Ascending aorta (tissue), 2 donors: ENCODE measurements around the gene STX8. TPM values are rescaled to one million over a fixed set of nuclear protein-coding genes. Genes with fewer than 3 reads are reported as not detected.
"Not testable (repeated sequence)": the region's sequence is repeated elsewhere in the genome, so short reads cannot be mapped to it uniquely, and the experiment has no call there.

ENCODE experiments used
- DNase-seq, 2 donors: peaks; one replicate each; pipeline ENCODE4 v3.0.0-alpha.2; 2019; ENCODE audit warnings: low spot score in 2 of 2
- H3K27ac ChIP-seq, 2 donors: fragments of 200-600 bp; sonication (generic); one replicate each; pipeline ENCODE4 v1.5.1; 2016 to 2017; ENCODE audit warnings: mild to moderate bottlenecking in 1 of 2
- H3K27me3 ChIP-seq: fragments of 200-600 bp; sonication (generic); one replicate; pipeline ENCODE4 v1.5.1; 2017
- H3K36me3 ChIP-seq, 2 donors: fragments of 200-600 bp; sonication (generic); one replicate each; pipeline ENCODE4 v1.5.1; 2016
- H3K4me1 ChIP-seq, 2 donors: fragments of 200-600 bp; sonication (generic); one replicate each; pipeline ENCODE4 v1.5.1; 2016 to 2017; ENCODE audit warnings: mild to moderate bottlenecking in 1 of 2
- H3K4me3 ChIP-seq, 2 donors: fragments of 200-600 bp; sonication (generic); one replicate each; pipeline ENCODE4 v1.5.1; 2016 to 2017; ENCODE audit warnings: mild to moderate bottlenecking in 1 of 2
- H3K9me3 ChIP-seq, 2 donors: fragments of 200-600 bp; sonication (generic); one replicate each; pipeline ENCODE4 v1.5.1; 2016
- CTCF ChIP-seq, 3 experiments: fragments of 200-600 bp in 2 of 3; fragments of 450-650 bp in 1 of 3; sonication (generic) in 2 of 3; IDR thresholded peaks; one replicate each; pipeline ENCODE4 v1.5.1; 2016 to 2019; ENCODE audit warnings: antibody characterized with exemption in 3 of 3, mild to moderate bottlenecking in 1 of 3, moderate library complexity in 1 of 3
- intact Hi-C: fragments of 100-400 bp; cut with DNase I; formaldehyde crosslinking; loops from one replicate; pipeline ENCODE4 v1.15.1; 2023
- total RNA-seq: library from RNA; depleted of rRNA; stranded (reverse); fragments of >200 nt; gene quantifications from one replicate; pipeline ENCODE4 v1.1.0, GENCODE V29; 2016

The STX8 gene
- total RNA-seq, 1 donor from 2014 or later, result 7.6 TPM

- H3K27me3 ChIP-seq, result no peaks in the 10 kb centered on the region
- no peak overlapping the region for H3K4me3 ChIP-seq
- intact Hi-C loops, result no loop called here
- no peaks in the 10 kb centered on the region for H3K36me3 ChIP-seq
- TF ChIP-seq CTCF (IDR thresholded peaks at IDR 0.05), result no peak
- no peak overlapping the region for H3K27ac ChIP-seq
- H3K9me3 ChIP-seq, result no peaks in the 10 kb centered on the region
- no peaks in the 10 kb centered on the region for H3K4me1 ChIP-seq
- DNase-seq, result no peak
These were observed 219.8 kb downstream of the STX8 start for GRCh38 chr17:9355846-9356245.

DNA sequence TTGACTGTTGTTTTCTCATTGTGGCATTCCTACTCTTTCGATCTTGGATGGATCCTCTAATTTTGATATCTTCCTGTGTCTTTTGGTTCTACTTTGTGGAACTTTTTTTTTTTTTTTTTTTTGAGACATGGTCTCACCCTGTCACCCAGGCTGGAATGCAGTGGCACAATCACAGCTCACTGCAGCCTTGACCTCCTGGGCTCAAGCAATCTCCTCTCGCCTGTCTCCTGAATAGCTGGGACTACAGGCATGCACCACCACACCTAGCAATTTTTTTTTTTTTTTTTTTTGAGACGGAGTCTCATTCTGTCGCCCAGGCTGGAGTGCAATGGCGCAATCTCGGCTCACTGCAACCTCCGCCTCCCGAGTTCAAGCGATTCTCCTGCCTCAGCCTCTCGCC, 220.4 kb downstream of the STX8 start:
- intact Hi-C loops, H3K27ac ChIP-seq, H3K36me3 ChIP-seq, H3K4me1 ChIP-seq, H3K27me3 ChIP-seq, H3K9me3 ChIP-seq, H3K4me3 ChIP-seq, DNase-seq: not testable (repeated sequence)

- no peak for TF ChIP-seq CTCF (IDR thresholded peaks at IDR 0.05)
- no peaks in the 10 kb centered on the region for H3K4me1 ChIP-seq
- H3K9me3 ChIP-seq, result no peaks in the 10 kb centered on the region
- DNase-seq, result no peak
- H3K36me3 ChIP-seq, result no peaks in the 10 kb centered on the region
- H3K27ac ChIP-seq, result no peak overlapping the region
- no peaks in the 10 kb centered on the region for H3K27me3 ChIP-seq
- intact Hi-C loops, result no loop called here
- H3K4me3 ChIP-seq, result no peak overlapping the region
These were observed 225.5 kb downstream of the STX8 start for GRCh38 chr17:9350080-9350479.

- Histone ChIP-seq H3K4me1 (no peaks in the 10 kb centered on the region), H3K4me3 (no peak overlapping the region), H3K27ac (no peak overlapping the region), H3K9me3 (no peaks in the 10 kb centered on the region), H3K36me3 (no peaks in the 10 kb centered on the region), H3K27me3 (no peaks in the 10 kb centered on the region)
- intact Hi-C loops, result no loop called here
- DNase-seq, result no peak
- TF ChIP-seq CTCF (IDR thresholded peaks at IDR 0.05), result no peak
These were observed 229.2 kb downstream of the STX8 start for GRCh38 chr17:9346296-9346926.

- intact Hi-C loops, result no loop called here
- Histone ChIP-seq H3K9me3 (no peaks in the 10 kb centered on the region), H3K4me3 (no peak overlapping the region), H3K27ac (no peak overlapping the region), H3K4me1 (no peaks in the 10 kb centered on the region), H3K27me3 (no peaks in the 10 kb centered on the region), H3K36me3 (no peaks in the 10 kb centered on the region)
- no peak for TF ChIP-seq CTCF (IDR thresholded peaks at IDR 0.05)
- DNase-seq, result no peak
These were observed 232.1 kb downstream of the STX8 start for GRCh38 chr17:9343516-9343915.

- H3K27ac ChIP-seq, result no peak overlapping the region
- TF ChIP-seq CTCF (IDR thresholded peaks at IDR 0.05), result no peak
- intact Hi-C loops, result no loop called here
- H3K27me3 ChIP-seq, result no peaks in the 10 kb centered on the region
- DNase-seq, result no peak
- H3K4me3 ChIP-seq, result no peak overlapping the region
- no peaks in the 10 kb centered on the region for H3K4me1 ChIP-seq
- H3K36me3 ChIP-seq, result no peaks in the 10 kb centered on the region
- no peaks in the 10 kb centered on the region for H3K9me3 ChIP-seq
These were observed 233.4 kb downstream of the STX8 start for GRCh38 chr17:9342225-9342624.
